ENCODE data around the gene FRS3. TPM values are rescaled to one million over a fixed set of nuclear protein-coding genes. Genes with fewer than 3 reads are reported as not detected.

The FRS3 gene
- total and polyA plus RNA-seq, 2 of the 13 experiments (the other 11 are each of a cell fraction or from before 2014, with no cell fraction given): 3.0 to 7.4 TPM

DNA sequence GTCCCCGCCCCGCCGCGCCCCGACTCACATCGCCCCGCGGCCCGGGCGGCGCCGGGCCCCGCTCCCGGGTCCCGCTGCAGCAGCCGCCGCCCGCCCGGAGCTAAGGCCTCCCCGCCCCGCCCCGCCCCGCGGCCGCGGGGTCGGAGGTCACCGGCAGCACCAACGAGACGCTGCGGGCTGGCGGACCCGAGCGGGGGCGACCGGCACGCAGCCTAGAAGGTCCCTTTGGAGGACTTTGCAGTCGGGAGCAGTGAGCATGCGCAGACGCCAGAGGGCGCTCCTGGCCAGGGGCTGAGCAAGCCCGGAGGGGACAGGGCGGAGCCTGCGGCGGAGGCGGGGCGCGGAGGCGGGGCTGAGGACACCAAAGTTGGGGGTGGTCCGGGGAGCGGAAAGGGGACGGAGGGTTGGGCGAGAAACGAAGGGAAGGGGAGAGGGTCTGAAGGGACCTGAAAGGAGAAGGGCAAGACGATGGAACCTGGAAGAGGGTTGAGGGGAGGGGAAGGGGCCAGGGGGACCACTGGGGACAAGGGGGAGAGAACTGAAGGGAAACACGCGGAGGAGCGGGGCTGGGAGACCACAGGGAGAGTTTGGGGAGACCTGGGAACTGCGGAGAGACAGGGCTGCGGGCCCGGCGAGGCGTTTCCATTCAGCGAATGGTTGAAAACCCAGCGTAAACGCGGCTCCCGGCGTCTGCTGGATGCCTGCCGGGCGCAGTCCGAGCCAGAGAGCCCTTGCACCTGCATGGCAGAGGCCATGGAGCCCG, at the start of gene FRS3 (continued):
- TF ChIP-seq ZNF362 (CRISPR knock-in tag; IDR thresholded peaks at IDR 0.05; ENCODE audit: borderline replicate concordance) (no peak; the same call in 1 of the 2 replicates), REPIN1 (CRISPR knock-in tag; IDR thresholded peaks at IDR 0.05; ENCODE audit: borderline replicate concordance, low read depth) (peak; percentile 96), MAFK (conservative IDR thresholded peaks at IDR 0.05 in 1 of 2, IDR thresholded peaks at IDR 0.05 in 1 of 2; ENCODE audit: low read length in 2 of 2) (0 out of 4 replicates have a peak, but pooled peaks of 1 of the 2 experiments have one; percentile 1), GPBP1L1 (CRISPR knock-in tag; IDR thresholded peaks at IDR 0.05) (no peak), LCORL (IDR thresholded peaks at IDR 0.05) (no peak), LCORL (CRISPR knock-in tag; IDR thresholded peaks at IDR 0.05) (peak; percentile 92), NRL (CRISPR knock-in tag; IDR thresholded peaks at IDR 0.05; ENCODE audit: borderline replicate concordance) (peak; percentile 60; the same call in 1 of the 2 replicates), E2F1 (CRISPR knock-in tag; IDR thresholded peaks at IDR 0.05) (no peak), ZNF280B (CRISPR knock-in tag; IDR thresholded peaks at IDR 0.05; ENCODE audit: borderline replicate concordance) (peak; percentile 41; the same call in 1 of the 2 replicates), SKI (IDR thresholded peaks at IDR 0.05; ENCODE audit: partially characterized antibody) (peak; percentile 81), ELF1 (CRISPR knock-in tag; IDR thresholded peaks at IDR 0.05) (peak; percentile 74), CENPX (CRISPR knock-in tag; IDR thresholded peaks at IDR 0.05) (no peak), ZNF10 (CRISPR knock-in tag; IDR thresholded peaks at IDR 0.05; ENCODE audit: borderline replicate concordance, low read depth) (no peak), BCL6 (CRISPR knock-in tag; IDR thresholded peaks at IDR 0.05) (peak; percentile 72), MAFG (CRISPR knock-in tag; IDR thresholded peaks at IDR 0.05) (no peak), ZNF234 (CRISPR knock-in tag; conservative IDR thresholded peaks at IDR 0.05) (peak; percentile 92), ZSCAN30 (CRISPR knock-in tag; IDR thresholded peaks at IDR 0.05) (no peak), ZNF136 (CRISPR knock-in tag; IDR thresholded peaks at IDR 0.05; ENCODE audit: low read depth) (0 out of 2 replicates have a peak, but pooled peaks have one; percentile 35)
- TF ChIP-seq, protein P1, sequence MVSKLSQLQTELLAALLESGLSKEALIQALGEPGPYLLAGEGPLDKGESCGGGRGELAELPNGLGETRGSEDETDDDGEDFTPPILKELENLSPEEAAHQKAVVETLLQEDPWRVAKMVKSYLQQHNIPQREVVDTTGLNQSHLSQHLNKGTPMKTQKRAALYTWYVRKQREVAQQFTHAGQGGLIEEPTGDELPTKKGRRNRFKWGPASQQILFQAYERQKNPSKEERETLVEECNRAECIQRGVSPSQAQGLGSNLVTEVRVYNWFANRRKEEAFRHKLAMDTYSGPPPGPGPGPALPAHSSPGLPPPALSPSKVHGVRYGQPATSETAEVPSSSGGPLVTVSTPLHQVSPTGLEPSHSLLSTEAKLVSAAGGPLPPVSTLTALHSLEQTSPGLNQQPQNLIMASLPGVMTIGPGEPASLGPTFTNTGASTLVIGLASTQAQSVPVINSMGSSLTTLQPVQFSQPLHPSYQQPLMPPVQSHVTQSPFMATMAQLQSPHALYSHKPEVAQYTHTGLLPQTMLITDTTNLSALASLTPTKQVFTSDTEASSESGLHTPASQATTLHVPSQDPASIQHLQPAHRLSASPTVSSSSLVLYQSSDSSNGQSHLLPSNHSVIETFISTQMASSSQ (IDR thresholded peaks at IDR 0.05; ENCODE audit: low read depth): no peak
- TF ChIP-seq, protein P1 (CRISPR knock-in tag; IDR thresholded peaks at IDR 0.05; ENCODE audit: borderline replicate concordance): peak; percentile 79
